HCT116 (cell line): Measurements from ENCODE around the gene GOLGA1. TPM values are rescaled to one million over a fixed set of nuclear protein-coding genes. Genes with fewer than 3 reads are reported as not detected.

Experiments used
- ATAC-seq: fragments of 200-7000 bp; cut with Tn5 transposase; 2 replicates; pipeline ENCODE4 v1.9.1; 2020; ENCODE audit warnings: mild to moderate bottlenecking, moderate library complexity
- BruUV-seq: library from RNA; stranded (reverse); fragments of 400-500 nt; replicated peaks from 2 replicates; lab custom pipeline; 2021; lab: Mats Ljungman, UMichigan
- CTCF ChIA-PET: fragments of 300-600 bp; sonication (Branson Sonifier 250); formaldehyde crosslinking; loops from one replicate; lab custom pipeline; 2021; ENCODE audit warnings: antibody characterized with exemption; lab: Charles Lee
- POLR2A ChIA-PET: fragments of 300-600, 350-600 bp; sonication (Branson Sonifier 250); formaldehyde crosslinking; loops from one replicate; lab custom pipeline; 2021; ENCODE audit warnings: antibody characterized with exemption; lab: Charles Lee
- RAD21 ChIA-PET, 2 experiments: fragments of 300-600 bp; sonication (Branson Sonifier 250); formaldehyde crosslinking; loops; one replicate each; lab custom pipeline; 2023; ENCODE audit warnings: low total read pairs in 2 of 2; ENCODE audit not compliant: uncharacterized antibody in 2 of 2, unreplicated experiment in 2 of 2, low non-redundant PET in 1 of 2; lab: Charles Lee
- DNase-seq: peaks from one replicate; pipeline ENCODE4 v3.0.0-alpha.2; 2010; ENCODE audit warnings: low read depth, low spot score
- H2AFZ ChIP-seq: fragments of 200-600 bp; shearing (Covaris generic), sonication (generic); 2 replicates; pipeline ENCODE4 v1.6.1; 2017; ENCODE audit warnings: low read depth, mixed run types, mixed read lengths, antibody characterized with exemption, low read length; ENCODE audit not compliant: poor library complexity, severe bottlenecking
- H3K27ac ChIP-seq: 2 replicates; pipeline ENCODE4 v1.5.1; 2012; ENCODE audit warnings: low read depth, low read length
- H3K27me3 ChIP-seq: fragments of 200-600 bp; sonication (generic); 2 replicates; pipeline ENCODE4 v1.6.1; 2016; ENCODE audit warnings: mixed run types, low read length, mixed read lengths; ENCODE audit not compliant: insufficient read depth
- H3K36me3 ChIP-seq, 2 experiments: fragments of 200-500 bp in 1 of 2; fragments of 200-600 bp in 1 of 2; sonication (Bioruptor generic) in 1 of 2; sonication (generic) in 1 of 2; 2 replicates each; pipeline versions ENCODE4 v1.5.1 to v1.6.1; 2014 to 2016; ENCODE audit warnings: low read length in 2 of 2, inconsistent platforms in 1 of 2, mixed read lengths in 1 of 2, mixed run types in 1 of 2; ENCODE audit not compliant: insufficient read depth in 2 of 2, control insufficient read depth in 1 of 2
- H3K4me1 ChIP-seq, 2 experiments: fragments of 200-600 bp in 1 of 2; sonication (generic) in 1 of 2; 2 replicates each; pipeline versions ENCODE4 v1.5.1 to v1.6.1; 2012 to 2017; ENCODE audit warnings: low read length in 2 of 2, inconsistent platforms in 1 of 2, mild to moderate bottlenecking in 1 of 2, mixed read lengths in 1 of 2, mixed run types in 1 of 2, moderate library complexity in 1 of 2; ENCODE audit not compliant: insufficient read depth in 2 of 2, control insufficient read depth in 1 of 2
- H3K4me2 ChIP-seq: fragments of 200-600 bp; sonication (generic); 2 replicates; pipeline ENCODE4 v1.6.1; 2017; ENCODE audit warnings: mixed run types, low read length, mixed read lengths
- H3K4me3 ChIP-seq, 2 experiments: fragments of 200-600 bp in 1 of 2; sonication (generic) in 1 of 2; replicated peaks in 1 of 2; 2 replicates each; pipeline ENCODE4 v1.5.1; 2011 to 2016; ENCODE audit warnings: low read length in 2 of 2, control low read depth in 1 of 2, low read depth in 1 of 2, mild to moderate bottlenecking in 1 of 2, mixed read lengths in 1 of 2, mixed run types in 1 of 2
- H3K79me2 ChIP-seq: fragments of 200-600 bp; sonication (generic); 2 replicates; pipeline ENCODE4 v1.6.1; 2017; ENCODE audit warnings: mild to moderate bottlenecking, mixed run types, low read length, moderate library complexity, mixed read lengths; ENCODE audit not compliant: insufficient read depth
- H3K9ac ChIP-seq: fragments of 200-600 bp; sonication (generic); 2 replicates; pipeline ENCODE4 v1.6.1; 2016; ENCODE audit warnings: low read length, mixed read lengths
- H3K9me2 ChIP-seq: fragments of 200-600 bp; sonication (generic), shearing (Covaris generic); 2 replicates; pipeline ENCODE4 v1.6.1; 2017; ENCODE audit warnings: mixed run types, mild to moderate bottlenecking, moderate library complexity; ENCODE audit not compliant: insufficient read depth
- H3K9me3 ChIP-seq, 2 experiments: fragments of 200-500 bp in 1 of 2; fragments of 200-600 bp in 1 of 2; sonication (Bioruptor generic) in 1 of 2; sonication (generic) in 1 of 2; 2 replicates each; pipeline ENCODE4 v1.6.1; 2014 to 2017; ENCODE audit warnings: low read length in 2 of 2, mixed read lengths in 2 of 2, inconsistent platforms in 1 of 2, low read depth in 1 of 2, mild to moderate bottlenecking in 1 of 2, mixed run types in 1 of 2, moderate library complexity in 1 of 2; ENCODE audit not compliant: control insufficient read depth in 1 of 2, insufficient read depth in 1 of 2
- H4K20me1 ChIP-seq: fragments of 200-600 bp; sonication (generic), shearing (Covaris generic); 2 replicates; pipeline ENCODE4 v1.6.1; 2017; ENCODE audit warnings: mixed run types, mild to moderate bottlenecking, moderate library complexity; ENCODE audit not compliant: insufficient read depth
- ATF3 ChIP-seq: IDR thresholded peaks from 2 replicates; pipeline ENCODE4 v1.6.1; 2012
- CBX3 ChIP-seq: IDR thresholded peaks from 2 replicates; pipeline ENCODE4 v1.6.1; 2012; ENCODE audit warnings: low read depth
- CEBPB ChIP-seq: IDR thresholded peaks from 2 replicates; pipeline ENCODE4 v1.6.1; 2012; ENCODE audit warnings: low read depth
- EGR1 ChIP-seq: IDR thresholded peaks from 2 replicates; pipeline ENCODE4 v1.6.1; 2012; ENCODE audit warnings: low read depth
- ELF1 ChIP-seq: IDR thresholded peaks from 2 replicates; pipeline ENCODE4 v1.6.1; 2012; ENCODE audit warnings: low read depth, borderline replicate concordance
- EZH2 ChIP-seq: fragments of 200-600 bp; sonication (generic); IDR thresholded peaks from 2 replicates; pipeline ENCODE4 v1.6.1; 2017; ENCODE audit warnings: antibody characterized with exemption, mixed run types
- EZH2phosphoT487 ChIP-seq: fragments of 200-600 bp; IDR thresholded peaks from 2 replicates; pipeline ENCODE4 v1.6.1; 2018; ENCODE audit warnings: antibody characterized with exemption, borderline replicate concordance
- FOSL1 ChIP-seq: IDR thresholded peaks from 2 replicates; pipeline ENCODE4 v1.6.1; 2012; ENCODE audit warnings: low read depth
- JUND ChIP-seq: IDR thresholded peaks from 2 replicates; pipeline ENCODE4 v1.6.1; 2012
- POLR2A ChIP-seq: IDR thresholded peaks from 2 replicates; pipeline ENCODE4 v1.7.0; 2011; ENCODE audit warnings: borderline replicate concordance; ENCODE audit not compliant: insufficient read depth, insufficient read length; ENCODE audit errors: extremely low read depth
- POLR2AphosphoS5 ChIP-seq: IDR thresholded peaks from 2 replicates; pipeline ENCODE4 v1.6.1; 2011; ENCODE audit warnings: mild to moderate bottlenecking, low read depth, low read length, moderate library complexity
- RAD21 ChIP-seq: IDR thresholded peaks from 2 replicates; pipeline ENCODE4 v1.6.1; 2012; ENCODE audit warnings: low read depth, mild to moderate bottlenecking
- SIN3A ChIP-seq: IDR thresholded peaks from 2 replicates; pipeline ENCODE4 v1.6.1; 2012; ENCODE audit warnings: low read depth
- SP1 ChIP-seq: IDR thresholded peaks from 2 replicates; pipeline ENCODE4 v1.6.1; 2012; ENCODE audit warnings: low read depth
- SRF ChIP-seq: IDR thresholded peaks from 2 replicates; pipeline ENCODE4 v1.6.1; 2012; ENCODE audit warnings: low read depth
- TCF7L2 ChIP-seq: IDR thresholded peaks from 2 replicates; pipeline ENCODE4 v1.7.0; 2011; ENCODE audit warnings: borderline replicate concordance, inconsistent platforms; ENCODE audit not compliant: insufficient read depth, insufficient read length; ENCODE audit errors: extremely low read depth
- YY1 ChIP-seq: IDR thresholded peaks from 2 replicates; pipeline ENCODE4 v1.6.1; 2011; ENCODE audit warnings: low read length, low read depth, moderate library complexity, mild to moderate bottlenecking; ENCODE audit not compliant: insufficient replicate concordance; ENCODE audit errors: extremely low read depth
- ZNF274 ChIP-seq: fragments of 200-500 bp; sonication (Bioruptor generic); IDR thresholded peaks from 2 replicates; pipeline ENCODE4 v1.6.1; 2014; ENCODE audit warnings: mild to moderate bottlenecking, low read depth, low read length, inconsistent platforms
- intact Hi-C: fragments of 100-400 bp; cut with micrococcal nuclease; formaldehyde crosslinking; loops from 2 replicates; pipeline ENCODE4 v1.10.0; 2022
- total RNA-seq: library from RNA; stranded (reverse); gene quantifications from one replicate; pipeline ENCODE4 v1.2.1, GENCODE V29; 2021; ENCODE audit not compliant: unreplicated experiment
- TF ChIP-seq, protein P1 (sequence below): IDR thresholded peaks from 2 replicates; pipeline ENCODE4 v1.6.1; 2012
- TF ChIP-seq, protein P2 (sequence below): IDR thresholded peaks from 2 replicates; pipeline ENCODE4 v1.6.1; 2012; ENCODE audit warnings: low read depth

Gene GOLGA1
- total RNA-seq, 1 experiment from 2014 or later, result 13.1 TPM

GRCh38 chr9:124940521-124940893 lies 376 bp downstream of the GOLGA1 start:
- Histone ChIP-seq H3K9me2 (no peaks in the 10 kb centered on the region), H3K27me3 (no peaks in the 10 kb centered on the region), H3K27ac (peak overlapping the region; percentile 83), H3K9ac (peak overlapping the region; percentile 85), H3K79me2 (0 out of 2 replicates have a peak, but pooled peaks cover 7% of the 10 kb centered on the region), H3K4me2 (peak overlapping the region; percentile 88), H4K20me1 (no peaks in the 10 kb centered on the region), H3K4me3 (peak overlapping the region; percentile 73 to 88), H3K36me3 (peaks cover 0 to 4% of the 10 kb centered on the region in 2 experiments; a peak in 1 of 4 replicates), H3K4me1 (peaks cover 9 to 15% of the 10 kb centered on the region in 2 experiments; a peak in 3 of 4 replicates), H2AFZ (no peak overlapping the region), H3K9me3 (no peaks in the 10 kb centered on the region)
- ChIA-PET POLR2A (no interaction called here), RAD21 (interaction anchor here in 1 of 2 experiments (0.7 kb wide), 1 partner anchor 466 kb away, joined by 5 read pairs; no protein-coding TSS in a partner anchor), CTCF (no interaction called here)
- TF ChIP-seq TCF7L2 (peak; percentile 3), RAD21 (no peak), SP1 (no peak)
- TF ChIP-seq, protein P1, sequence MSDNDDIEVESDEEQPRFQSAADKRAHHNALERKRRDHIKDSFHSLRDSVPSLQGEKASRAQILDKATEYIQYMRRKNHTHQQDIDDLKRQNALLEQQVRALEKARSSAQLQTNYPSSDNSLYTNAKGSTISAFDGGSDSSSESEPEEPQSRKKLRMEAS, result no peak
- intact Hi-C loops, result no loop called here
- no peak for DNase-seq
- ATAC-seq, result peak; percentile 61
- no TSS peak for BruUV-seq

DNA sequence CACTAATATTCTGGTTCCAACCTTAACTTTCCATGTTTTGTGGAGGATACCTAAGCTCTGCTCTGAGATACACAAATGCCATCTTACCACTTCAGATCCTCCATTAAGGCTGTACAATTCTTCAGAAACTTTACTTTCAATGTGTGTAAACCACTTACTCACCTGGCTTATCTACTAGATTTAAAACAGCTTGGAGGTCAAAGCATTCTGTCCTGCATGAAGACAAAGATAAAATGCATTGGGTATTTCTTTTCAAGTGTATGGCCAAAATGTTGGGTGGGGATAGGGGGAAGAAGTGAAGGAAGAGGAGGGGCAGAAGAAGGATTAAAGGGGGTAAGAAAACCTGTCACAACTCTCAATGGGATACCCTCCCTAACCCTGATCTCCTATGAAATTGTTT lies 939 bp downstream of the GOLGA1 start:
- peak overlapping the region; percentile 88 for H3K4me2 ChIP-seq
- ChIA-PET CTCF (no interaction called here), RAD21 (interaction anchor here in 1 of 2 experiments (0.7 kb wide), 1 partner anchor 467 kb away, joined by 5 read pairs; no protein-coding TSS in a partner anchor), POLR2A (no interaction called here)
- DNase-seq (no peak), ATAC-seq (no peak)
- no peaks in the 10 kb centered on the region for H3K27me3 ChIP-seq
- peaks cover 0 to 4% of the 10 kb centered on the region in 2 experiments; a peak in 1 of 4 replicates for H3K36me3 ChIP-seq
- intact Hi-C loops, result no loop called here
- H3K27ac ChIP-seq, result peak overlapping the region; percentile 83
- 0 out of 2 replicates have a peak, but pooled peaks cover 7% of the 10 kb centered on the region for H3K79me2 ChIP-seq
- H2AFZ ChIP-seq, result no peak overlapping the region
- peak overlapping the region; percentile 73 to 88 for H3K4me3 ChIP-seq
- TSS peak; percentile 63 for BruUV-seq
- H3K9me2 ChIP-seq, result no peaks in the 10 kb centered on the region
- peak overlapping the region; percentile 85 for H3K9ac ChIP-seq
- peaks cover 9 to 15% of the 10 kb centered on the region in 2 experiments; a peak in 3 of 4 replicates for H3K4me1 ChIP-seq
- no peaks in the 10 kb centered on the region for H3K9me3 ChIP-seq
- H4K20me1 ChIP-seq, result no peaks in the 10 kb centered on the region
- TF ChIP-seq ATF3, result no peak
- no peak for TF ChIP-seq SRF
- TF ChIP-seq CEBPB, result no peak
- no peak for TF ChIP-seq POLR2A
- TF ChIP-seq ELF1, result no peak
- TF ChIP-seq JUND, result no peak
- TF ChIP-seq ZNF274, result no peak
- TF ChIP-seq, protein P2, sequence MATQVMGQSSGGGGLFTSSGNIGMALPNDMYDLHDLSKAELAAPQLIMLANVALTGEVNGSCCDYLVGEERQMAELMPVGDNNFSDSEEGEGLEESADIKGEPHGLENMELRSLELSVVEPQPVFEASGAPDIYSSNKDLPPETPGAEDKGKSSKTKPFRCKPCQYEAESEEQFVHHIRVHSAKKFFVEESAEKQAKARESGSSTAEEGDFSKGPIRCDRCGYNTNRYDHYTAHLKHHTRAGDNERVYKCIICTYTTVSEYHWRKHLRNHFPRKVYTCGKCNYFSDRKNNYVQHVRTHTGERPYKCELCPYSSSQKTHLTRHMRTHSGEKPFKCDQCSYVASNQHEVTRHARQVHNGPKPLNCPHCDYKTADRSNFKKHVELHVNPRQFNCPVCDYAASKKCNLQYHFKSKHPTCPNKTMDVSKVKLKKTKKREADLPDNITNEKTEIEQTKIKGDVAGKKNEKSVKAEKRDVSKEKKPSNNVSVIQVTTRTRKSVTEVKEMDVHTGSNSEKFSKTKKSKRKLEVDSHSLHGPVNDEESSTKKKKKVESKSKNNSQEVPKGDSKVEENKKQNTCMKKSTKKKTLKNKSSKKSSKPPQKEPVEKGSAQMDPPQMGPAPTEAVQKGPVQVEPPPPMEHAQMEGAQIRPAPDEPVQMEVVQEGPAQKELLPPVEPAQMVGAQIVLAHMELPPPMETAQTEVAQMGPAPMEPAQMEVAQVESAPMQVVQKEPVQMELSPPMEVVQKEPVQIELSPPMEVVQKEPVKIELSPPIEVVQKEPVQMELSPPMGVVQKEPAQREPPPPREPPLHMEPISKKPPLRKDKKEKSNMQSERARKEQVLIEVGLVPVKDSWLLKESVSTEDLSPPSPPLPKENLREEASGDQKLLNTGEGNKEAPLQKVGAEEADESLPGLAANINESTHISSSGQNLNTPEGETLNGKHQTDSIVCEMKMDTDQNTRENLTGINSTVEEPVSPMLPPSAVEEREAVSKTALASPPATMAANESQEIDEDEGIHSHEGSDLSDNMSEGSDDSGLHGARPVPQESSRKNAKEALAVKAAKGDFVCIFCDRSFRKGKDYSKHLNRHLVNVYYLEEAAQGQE, result no peak
- no peak for TF ChIP-seq FOSL1
- TF ChIP-seq RAD21, result no peak
- no peak for TF ChIP-seq YY1
- TF ChIP-seq CBX3, result no peak
- TF ChIP-seq EZH2phosphoT487, result no peak
- no peak for TF ChIP-seq EZH2
- no peak for TF ChIP-seq SIN3A
- no peak for TF ChIP-seq EGR1
- no peak for TF ChIP-seq POLR2AphosphoS5
